HUES64 (cell line): ENCODE results near the gene C12orf42.

Experiments used
- H3K27ac ChIP-seq: 2 replicates; pipeline ENCODE4 v1.7.0; 2013; ENCODE audit warnings: low read depth, low read length, inconsistent platforms
- H3K27me3 ChIP-seq: 2 replicates; pipeline ENCODE4 v1.6.1; 2013; ENCODE audit warnings: mild to moderate bottlenecking, low read length; ENCODE audit not compliant: insufficient read depth
- H3K36me3 ChIP-seq: 2 replicates; pipeline ENCODE4 v1.6.1; 2013; ENCODE audit warnings: mild to moderate bottlenecking, low read length; ENCODE audit not compliant: insufficient read depth
- H3K4me1 ChIP-seq: 2 replicates; pipeline ENCODE4 v1.6.1; 2013; ENCODE audit warnings: mild to moderate bottlenecking, low read length, moderate library complexity; ENCODE audit not compliant: insufficient read depth
- H3K4me3 ChIP-seq: 2 replicates; pipeline ENCODE4 v1.5.1; 2013; ENCODE audit warnings: mild to moderate bottlenecking, low read length, moderate library complexity
- H3K9ac ChIP-seq: 2 replicates; pipeline ENCODE4 v1.6.1; 2013; ENCODE audit warnings: mild to moderate bottlenecking, low read depth, low read length
- H3K9me3 ChIP-seq: 2 replicates; pipeline ENCODE4 v1.6.1; 2013; ENCODE audit warnings: low read depth, low read length; ENCODE audit not compliant: insufficient read depth
- WGBS: fragments of 150-250, 120-280 bp; methylation state at CpG from one replicate; pipeline ENCODE4 v1.1.7; 2013; ENCODE audit warnings: missing lambda C conversion rate; 5-methylcytosine and 5-hydroxymethylcytosine counted together

C12orf42 gene

DNA sequence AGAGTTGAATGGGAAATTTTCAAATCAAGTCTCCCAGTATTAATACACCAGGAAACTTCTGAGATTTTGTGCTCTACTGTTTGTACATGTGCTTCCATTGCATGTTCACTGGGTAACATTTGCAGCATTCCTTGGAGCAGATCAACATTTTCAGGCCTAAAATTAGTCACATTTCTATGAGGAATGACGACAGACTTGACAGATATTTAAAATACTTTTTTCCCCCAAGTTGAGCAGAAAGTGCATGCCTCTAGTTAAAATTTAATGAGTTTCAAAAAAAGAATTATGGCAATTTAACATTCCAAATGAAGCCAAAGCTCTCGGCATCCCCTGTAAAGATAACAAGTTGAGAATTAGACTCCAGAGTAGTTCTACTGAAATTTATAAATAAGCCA, 72.3 kb downstream of the C12orf42 start:
- 93% methylated on average over 1 of the region's 2 CpGs for WGBS
- Histone ChIP-seq H3K9ac (no peak overlapping the region), H3K4me3 (no peak overlapping the region), H3K9me3 (no peaks in the 10 kb centered on the region), H3K4me1 (peaks cover 20% of the 10 kb centered on the region), H3K36me3 (no peaks in the 10 kb centered on the region), H3K27me3 (no peaks in the 10 kb centered on the region), H3K27ac (no peak overlapping the region)

GRCh38 chr12:103422746-103423515, 72.8 kb downstream of the C12orf42 start:
- Histone ChIP-seq H3K27ac (no peak overlapping the region), H3K9ac (no peak overlapping the region), H3K4me3 (no peak overlapping the region), H3K4me1 (peaks cover 20% of the 10 kb centered on the region), H3K27me3 (no peaks in the 10 kb centered on the region), H3K9me3 (no peaks in the 10 kb centered on the region), H3K36me3 (no peaks in the 10 kb centered on the region)
- WGBS: 55% methylated on average over 3 of the region's 4 CpGs

DNA sequence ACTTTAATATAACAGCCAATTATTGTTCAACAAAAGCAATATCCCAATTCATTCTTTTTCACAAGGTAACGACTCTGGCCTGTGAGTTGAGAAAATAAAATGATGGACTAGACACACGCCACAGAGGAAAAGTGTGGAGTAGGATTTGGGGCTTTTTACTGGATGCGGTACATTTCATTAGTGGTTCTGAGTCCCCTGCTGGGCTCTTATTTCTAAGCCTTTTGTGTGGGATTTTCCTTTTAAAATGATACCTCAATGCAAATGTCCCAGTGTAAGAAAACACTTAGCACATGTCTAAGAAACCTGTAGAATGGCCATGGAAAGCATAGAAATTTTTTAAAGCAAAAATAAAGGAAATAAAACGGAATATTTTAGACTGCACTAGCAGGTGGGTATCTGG, 73.4 kb downstream of the C12orf42 start:
- H3K27ac ChIP-seq: no peak overlapping the region
- no peak overlapping the region for H3K9ac ChIP-seq
- no peaks in the 10 kb centered on the region for H3K27me3 ChIP-seq
- peaks cover 20% of the 10 kb centered on the region for H3K4me1 ChIP-seq
- no peaks in the 10 kb centered on the region for H3K36me3 ChIP-seq
- WGBS: 59% methylated on average over 4 of the region's 4 CpGs
- no peak overlapping the region for H3K4me3 ChIP-seq
- H3K9me3 ChIP-seq: no peaks in the 10 kb centered on the region

GRCh38 chr12:103421402-103421801, 74.4 kb downstream of the C12orf42 start:
- H3K27ac ChIP-seq: no peak overlapping the region
- peaks cover 20% of the 10 kb centered on the region for H3K4me1 ChIP-seq
- H3K9me3 ChIP-seq: no peaks in the 10 kb centered on the region
- no peak overlapping the region for H3K9ac ChIP-seq
- no peak overlapping the region for H3K4me3 ChIP-seq
- no peaks in the 10 kb centered on the region for H3K27me3 ChIP-seq
- H3K36me3 ChIP-seq: no peaks in the 10 kb centered on the region
- 80% methylated on average over 1 of the region's 1 CpG for WGBS

GRCh38 chr12:103415681-103416080, 80.1 kb downstream of the C12orf42 start:
- H3K27me3 ChIP-seq: no peaks in the 10 kb centered on the region
- no peaks in the 10 kb centered on the region for H3K36me3 ChIP-seq
- H3K9me3 ChIP-seq: no peaks in the 10 kb centered on the region
- no peak overlapping the region for H3K4me3 ChIP-seq
- H3K9ac ChIP-seq: no peak overlapping the region
- 90% methylated on average over 2 of the region's 2 CpGs for WGBS
- H3K4me1 ChIP-seq: no peaks in the 10 kb centered on the region
- no peak overlapping the region for H3K27ac ChIP-seq

- Histone ChIP-seq H3K4me1 (peaks cover 19% of the 10 kb centered on the region), H3K4me3 (no peak overlapping the region), H3K27me3 (no peaks in the 10 kb centered on the region), H3K36me3 (no peaks in the 10 kb centered on the region), H3K27ac (no peak overlapping the region), H3K9me3 (no peaks in the 10 kb centered on the region), H3K9ac (no peak overlapping the region)
- WGBS: 90% methylated on average over 3 of the region's 3 CpGs
These were observed 94.3 kb downstream of the C12orf42 start for GRCh38 chr12:103401421-103401820.

GRCh38 chr12:103399986-103400385, 95.8 kb downstream of the C12orf42 start:
- Histone ChIP-seq H3K9ac (no peak overlapping the region), H3K9me3 (no peaks in the 10 kb centered on the region), H3K36me3 (no peaks in the 10 kb centered on the region), H3K4me1 (peaks cover 13% of the 10 kb centered on the region), H3K27me3 (no peaks in the 10 kb centered on the region), H3K4me3 (no peak overlapping the region), H3K27ac (no peak overlapping the region)
- WGBS: no CpG with 5 or more reads among the region's 1 CpG

DNA sequence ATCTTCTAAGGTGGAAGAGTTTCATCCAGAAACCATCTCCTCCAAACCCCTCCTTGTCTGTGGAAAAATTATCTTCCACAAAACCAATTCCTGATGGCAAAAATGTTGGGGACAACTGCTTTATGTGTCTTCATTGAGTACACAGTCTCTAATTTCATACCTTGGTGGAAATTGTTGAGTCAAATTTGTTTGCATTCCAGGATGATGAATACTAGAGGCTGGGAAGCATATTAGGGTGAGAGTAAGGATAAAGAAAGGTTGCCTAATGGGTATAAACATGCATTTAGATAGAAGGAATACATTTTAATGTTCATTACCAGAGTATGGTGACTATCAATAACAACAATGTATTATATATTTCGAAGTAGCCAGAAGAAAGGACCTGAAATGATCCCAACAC, 98.2 kb downstream of the C12orf42 start:
- Histone ChIP-seq H3K27me3 (no peaks in the 10 kb centered on the region), H3K36me3 (no peaks in the 10 kb centered on the region), H3K9me3 (no peaks in the 10 kb centered on the region), H3K9ac (no peak overlapping the region), H3K4me1 (peaks cover 13% of the 10 kb centered on the region), H3K27ac (no peak overlapping the region), H3K4me3 (no peak overlapping the region)
- WGBS: 0% methylated on average over 1 of the region's 1 CpG

- Histone ChIP-seq H3K4me3 (no peak overlapping the region), H3K9ac (no peak overlapping the region), H3K27ac (no peak overlapping the region), H3K27me3 (no peaks in the 10 kb centered on the region), H3K4me1 (no peaks in the 10 kb centered on the region), H3K9me3 (no peaks in the 10 kb centered on the region), H3K36me3 (no peaks in the 10 kb centered on the region)
- 92% methylated on average over 1 of the region's 1 CpG for WGBS
These were observed 103.0 kb downstream of the C12orf42 start for GRCh38 chr12:103392722-103393121.

GRCh38 chr12:103391103-103391502, 104.7 kb downstream of the C12orf42 start:
- WGBS: 76% methylated on average over 2 of the region's 4 CpGs
- no peaks in the 10 kb centered on the region for H3K9me3 ChIP-seq
- no peak overlapping the region for H3K4me3 ChIP-seq

GRCh38 chr12:103387385-103387784, 108.4 kb downstream of the C12orf42 start:
- no peaks in the 10 kb centered on the region for H3K27me3 ChIP-seq
- WGBS: 96% methylated on average over 7 of the region's 7 CpGs
- no peak overlapping the region for H3K4me3 ChIP-seq
- no peak overlapping the region for H3K9ac ChIP-seq
- no peaks in the 10 kb centered on the region for H3K4me1 ChIP-seq
- no peaks in the 10 kb centered on the region for H3K9me3 ChIP-seq
- no peak overlapping the region for H3K27ac ChIP-seq
- no peaks in the 10 kb centered on the region for H3K36me3 ChIP-seq

More at GRCh38 chr12:103391103-103391502, 104.7 kb downstream of the C12orf42 start:
- no peak overlapping the region for H3K27ac ChIP-seq
- H3K27me3 ChIP-seq: no peaks in the 10 kb centered on the region
- no peak overlapping the region for H3K9ac ChIP-seq
- H3K36me3 ChIP-seq: no peaks in the 10 kb centered on the region
- no peaks in the 10 kb centered on the region for H3K4me1 ChIP-seq

GRCh38 chr12:103386451-103386850, 109.3 kb downstream of the C12orf42 start:
- H3K27ac ChIP-seq: no peak overlapping the region
- H3K36me3 ChIP-seq: no peaks in the 10 kb centered on the region
- H3K4me1 ChIP-seq: no peaks in the 10 kb centered on the region
- no peaks in the 10 kb centered on the region for H3K9me3 ChIP-seq
- H3K27me3 ChIP-seq: no peaks in the 10 kb centered on the region
- H3K9ac ChIP-seq: no peak overlapping the region
- no peak overlapping the region for H3K4me3 ChIP-seq
- 91% methylated on average over 3 of the region's 3 CpGs for WGBS
